GM18511 (cell line): ENCODE measurements around the gene EIF4B.

Source experiments
- ATAC-seq: cut with Tn5 transposase; IDR thresholded peaks from one replicate; pipeline ENCODE4 v1.9.1; 2021; ENCODE audit warnings: mild to moderate bottlenecking, moderate library complexity; ENCODE audit not compliant: unreplicated experiment

The EIF4B gene

DNA sequence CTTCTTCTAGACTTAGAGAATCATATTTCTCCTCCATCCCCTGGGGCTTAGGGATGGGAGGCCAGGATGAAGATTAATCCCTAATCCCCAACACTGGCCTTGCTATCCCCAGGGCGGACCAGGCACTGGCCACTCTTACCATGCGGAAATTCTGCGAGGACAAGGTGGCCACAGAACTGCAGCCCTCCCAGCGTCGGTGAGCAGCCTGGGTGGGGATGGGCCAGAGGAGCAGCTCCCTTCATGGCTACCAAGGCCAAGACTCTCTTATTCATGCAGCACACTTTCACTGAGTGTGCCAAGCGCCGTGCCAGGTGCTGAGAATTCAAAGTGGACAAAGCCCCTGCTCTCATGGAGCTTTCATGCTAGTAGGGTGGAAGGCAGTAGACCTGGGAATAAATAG is 50.6 kb downstream of the EIF4B start:
- no peak for ATAC-seq

DNA sequence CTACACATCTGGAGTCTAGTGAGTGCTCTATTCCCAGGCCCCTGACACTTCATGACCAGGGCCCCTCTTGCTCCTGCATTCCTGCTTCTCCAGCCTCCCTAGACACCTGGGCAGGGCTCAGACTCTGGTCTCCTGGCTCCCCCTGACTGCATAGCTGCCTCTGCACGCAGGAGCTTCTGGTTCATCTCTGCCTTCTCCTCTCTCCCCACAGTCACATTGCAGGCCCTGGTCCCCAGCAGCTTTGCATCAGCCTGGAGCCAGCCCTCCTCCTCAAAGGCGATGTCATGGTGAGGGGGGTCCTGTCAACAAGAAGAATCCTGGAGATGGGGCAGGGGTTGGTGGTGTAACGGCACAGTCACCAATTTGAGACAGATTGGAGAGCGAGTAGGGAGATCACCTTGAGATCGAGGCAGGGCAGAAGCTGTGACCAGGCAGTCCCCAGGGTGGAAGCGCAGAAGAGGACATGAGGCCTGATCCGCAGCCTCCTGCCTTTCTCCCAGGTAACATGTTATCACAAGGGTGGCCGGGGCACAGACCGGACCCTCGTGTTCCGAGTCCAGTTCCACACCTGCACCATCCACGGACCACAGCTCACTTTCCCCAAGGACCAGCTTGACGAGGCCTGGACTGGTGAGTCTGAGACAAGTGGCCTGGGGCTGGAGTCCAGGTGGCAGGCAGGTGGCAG is 51.7 kb downstream of the EIF4B start:
- no peak for ATAC-seq

DNA sequence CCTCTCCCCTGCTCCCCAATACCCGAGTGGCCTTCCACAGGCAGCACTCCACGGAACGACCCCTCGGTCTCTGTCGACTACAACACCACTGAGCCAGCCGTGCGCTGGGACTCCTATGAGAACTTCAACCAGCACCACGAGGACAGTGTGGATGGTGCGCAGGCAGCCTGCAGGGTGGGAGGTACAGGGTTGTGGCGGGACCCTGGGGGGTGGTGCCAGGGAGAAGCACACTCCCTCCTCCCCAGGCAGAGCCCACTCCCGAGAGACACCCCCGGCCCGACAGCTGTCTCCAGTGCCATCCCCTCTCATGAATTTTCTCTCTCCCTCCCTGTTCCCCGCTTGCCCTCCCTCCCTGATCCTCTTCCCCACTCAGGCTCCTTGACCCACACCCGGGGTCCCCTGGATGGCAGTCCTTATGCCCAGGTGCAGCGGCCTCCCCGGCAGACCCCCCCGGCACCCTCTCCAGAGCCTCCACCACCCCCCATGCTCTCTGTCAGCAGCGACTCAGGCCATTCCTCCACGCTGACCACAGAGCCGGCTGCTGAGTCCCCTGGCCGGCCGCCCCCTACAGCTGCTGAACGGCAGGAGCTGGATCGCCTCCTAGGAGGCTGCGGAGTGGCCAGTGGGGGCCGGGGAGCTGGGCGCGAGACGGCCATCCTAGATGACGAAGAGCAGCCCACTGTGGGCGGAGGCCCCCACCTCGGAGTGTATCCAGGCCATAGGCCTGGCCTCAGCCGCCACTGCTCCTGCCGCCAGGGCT is 52.6 kb downstream of the EIF4B start:
- ATAC-seq = no peak

DNA sequence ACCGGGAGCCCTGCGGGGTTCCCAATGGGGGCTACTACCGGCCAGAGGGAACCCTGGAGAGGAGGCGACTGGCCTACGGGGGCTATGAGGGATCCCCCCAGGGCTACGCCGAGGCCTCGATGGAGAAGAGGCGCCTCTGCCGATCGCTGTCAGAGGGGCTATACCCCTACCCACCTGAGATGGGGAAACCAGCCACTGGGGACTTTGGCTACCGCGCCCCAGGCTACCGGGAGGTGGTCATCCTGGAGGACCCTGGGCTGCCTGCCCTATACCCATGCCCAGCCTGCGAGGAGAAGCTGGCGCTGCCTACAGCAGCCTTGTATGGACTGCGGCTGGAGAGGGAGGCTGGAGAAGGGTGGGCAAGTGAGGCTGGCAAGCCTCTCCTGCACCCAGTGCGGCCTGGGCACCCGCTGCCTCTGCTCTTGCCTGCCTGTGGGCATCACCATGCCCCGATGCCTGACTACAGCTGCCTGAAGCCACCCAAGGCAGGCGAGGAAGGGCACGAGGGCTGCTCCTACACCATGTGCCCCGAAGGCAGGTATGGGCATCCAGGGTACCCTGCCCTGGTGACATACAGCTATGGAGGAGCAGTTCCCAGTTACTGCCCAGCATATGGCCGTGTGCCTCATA is 53.3 kb downstream of the EIF4B start:
- ATAC-seq = no peak

DNA sequence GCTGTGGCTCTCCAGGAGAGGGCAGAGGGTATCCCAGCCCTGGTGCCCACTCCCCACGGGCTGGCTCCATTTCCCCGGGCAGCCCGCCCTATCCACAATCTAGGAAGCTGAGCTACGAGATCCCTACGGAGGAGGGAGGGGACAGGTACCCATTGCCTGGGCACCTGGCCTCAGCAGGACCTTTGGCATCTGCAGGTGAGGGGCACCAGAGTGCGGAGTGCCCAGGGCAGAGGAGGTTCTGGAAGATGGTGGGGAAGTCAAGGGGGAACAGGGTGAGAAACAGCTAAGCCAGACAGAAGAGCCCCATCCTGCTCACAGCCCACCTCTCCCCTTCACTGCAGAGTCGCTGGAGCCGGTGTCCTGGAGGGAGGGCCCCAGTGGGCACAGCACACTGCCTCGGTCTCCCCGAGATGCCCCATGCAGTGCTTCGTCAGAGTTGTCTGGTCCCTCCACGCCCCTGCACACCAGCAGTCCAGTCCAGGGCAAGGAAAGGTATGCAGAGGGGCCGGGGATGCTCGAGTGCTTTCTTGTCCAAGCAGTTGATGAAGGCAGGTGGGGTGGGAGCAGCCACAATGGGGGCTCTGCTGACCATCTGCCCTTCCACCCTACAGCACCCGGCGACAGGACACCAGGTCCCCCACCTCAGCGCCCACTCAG is 53.9 kb downstream of the EIF4B start:
- ATAC-seq = no peak

DNA sequence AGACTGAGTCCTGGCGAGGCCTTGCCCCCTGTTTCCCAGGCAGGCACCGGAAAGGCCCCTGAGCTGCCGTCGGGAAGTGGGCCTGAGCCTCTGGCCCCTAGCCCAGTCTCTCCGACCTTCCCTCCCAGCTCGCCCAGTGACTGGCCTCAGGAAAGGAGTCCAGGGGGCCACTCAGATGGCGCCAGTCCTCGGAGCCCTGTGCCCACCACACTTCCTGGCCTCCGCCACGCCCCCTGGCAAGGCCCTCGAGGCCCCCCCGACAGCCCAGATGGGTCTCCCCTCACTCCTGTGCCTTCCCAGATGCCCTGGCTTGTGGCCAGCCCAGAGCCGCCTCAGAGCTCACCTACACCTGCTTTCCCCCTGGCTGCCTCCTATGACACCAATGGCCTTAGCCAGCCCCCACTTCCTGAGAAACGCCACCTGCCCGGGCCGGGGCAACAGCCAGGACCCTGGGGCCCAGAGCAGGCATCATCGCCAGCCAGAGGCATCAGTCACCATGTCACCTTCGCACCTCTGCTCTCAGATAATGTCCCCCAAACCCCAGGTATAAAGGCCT is 54.5 kb downstream of the EIF4B start:
- no peak for ATAC-seq

- ATAC-seq = no peak
Measured at GRCh38 chr12:53061404-53062010, 55.3 kb downstream of the EIF4B start.

- no peak for ATAC-seq
Measured at GRCh38 chr12:53062011-53062961, 56.0 kb downstream of the EIF4B start.

DNA sequence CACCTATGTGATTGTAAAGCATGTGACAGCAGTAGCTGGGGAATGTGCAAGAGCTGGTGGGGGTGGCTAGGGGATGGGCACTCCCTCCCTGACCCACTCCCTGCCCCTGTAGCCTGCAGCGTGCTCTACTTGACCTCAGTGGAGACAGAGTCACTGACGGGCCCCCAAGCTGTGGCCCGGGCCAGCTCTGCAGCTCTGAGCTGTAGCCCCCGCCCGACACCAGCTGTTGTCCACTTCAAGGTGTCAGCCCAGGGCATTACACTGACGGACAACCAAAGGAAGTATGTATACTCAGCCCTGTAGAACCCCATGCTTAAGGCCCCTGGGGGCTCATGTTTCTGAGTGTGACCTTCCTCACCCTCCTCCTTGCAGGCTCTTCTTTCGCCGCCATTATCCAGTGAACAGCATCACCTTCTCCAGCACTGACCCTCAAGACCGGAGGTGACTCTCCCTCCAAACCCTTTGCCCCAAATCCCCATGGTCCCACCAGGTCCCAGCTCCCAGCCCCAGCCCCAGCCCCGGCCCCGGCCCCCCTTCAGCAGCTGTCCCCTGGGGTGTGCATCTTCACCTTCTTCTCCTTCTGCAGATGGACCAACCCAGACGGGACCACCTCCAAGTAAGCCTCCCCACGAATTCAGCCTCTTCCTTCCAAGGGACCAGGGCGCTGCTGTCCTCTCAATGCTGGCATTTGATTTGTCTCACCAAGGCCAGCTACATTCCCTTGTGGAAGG is 56.9 kb downstream of the EIF4B start:
- ATAC-seq = no peak

DNA sequence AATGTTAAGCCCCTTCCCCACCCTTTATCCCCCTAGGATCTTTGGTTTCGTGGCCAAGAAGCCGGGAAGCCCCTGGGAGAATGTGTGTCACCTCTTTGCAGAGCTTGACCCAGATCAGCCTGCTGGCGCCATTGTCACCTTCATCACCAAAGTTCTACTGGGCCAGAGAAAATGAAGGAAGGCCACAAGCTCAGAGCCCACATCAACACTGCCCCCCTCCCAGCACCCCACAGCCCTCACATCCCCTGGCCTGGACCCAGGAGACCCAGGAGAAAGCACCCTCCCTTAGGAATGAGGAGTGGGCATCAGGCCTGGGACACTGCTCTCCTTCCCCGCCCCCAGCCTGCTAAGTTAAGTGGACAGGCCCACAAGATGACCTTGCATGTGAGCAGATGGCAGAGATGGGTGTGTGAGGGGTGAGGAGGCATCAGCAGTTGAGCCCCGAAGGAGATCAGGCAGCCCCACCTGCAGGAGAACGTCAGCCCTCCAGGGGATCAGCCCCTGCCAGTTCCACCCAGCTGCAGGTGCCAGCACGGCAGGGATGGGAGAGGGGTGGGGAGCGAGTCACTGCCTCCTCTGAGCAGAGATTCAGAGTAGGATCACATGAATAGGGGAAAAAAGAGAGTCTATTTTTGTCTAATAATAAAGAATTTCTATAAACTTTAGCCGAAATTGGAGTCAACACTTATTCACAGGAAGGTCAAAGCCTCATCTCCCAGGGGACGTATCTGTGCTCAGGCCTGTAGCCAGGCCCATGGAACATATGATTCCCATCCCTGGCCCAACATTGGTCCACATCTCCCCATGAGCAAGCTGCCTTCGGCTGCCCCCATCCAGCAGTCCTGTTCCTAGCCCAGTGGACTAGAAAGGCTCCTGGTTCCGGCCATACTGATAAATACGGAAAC is 57.7 kb downstream of the EIF4B start:
- no peak for ATAC-seq

GRCh38 chr12:53064613-53065436 is 58.6 kb downstream of the EIF4B start:
- no peak for ATAC-seq

DNA sequence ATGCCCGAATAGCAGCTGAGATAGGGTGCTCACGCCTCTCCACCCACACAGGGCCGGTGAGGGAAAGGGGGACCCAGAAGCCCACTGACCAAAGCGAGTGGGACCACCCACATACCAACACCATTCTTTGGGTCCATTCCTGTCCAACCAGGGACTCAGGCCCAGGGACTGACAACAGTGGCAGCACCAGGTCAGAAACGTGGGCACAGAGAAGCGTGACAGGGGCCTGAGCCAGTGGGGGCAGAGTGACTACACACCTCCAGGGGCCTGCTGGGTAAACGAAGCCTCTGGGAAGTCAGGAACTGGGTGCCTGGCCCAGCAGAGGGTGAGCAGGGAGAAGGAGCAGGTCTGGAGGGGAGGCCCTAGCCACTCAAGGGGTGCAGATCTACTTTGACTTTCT is 59.2 kb downstream of the EIF4B start:
- ATAC-seq = no peak

GRCh38 chr12:53065975-53066931 is 60.0 kb downstream of the EIF4B start:
- ATAC-seq = no peak

- no peak for ATAC-seq
Measured at GRCh38 chr12:53067074-53067992, 61.1 kb downstream of the EIF4B start.
